Esophagus squamous epithelium (tissue), 5 donors: Measurements from ENCODE around the gene ZG16. TPM values are rescaled to one million over a fixed set of nuclear protein-coding genes. Genes with fewer than 3 reads are reported as not detected.
A peak's percentile ranks its signal among the peaks of the same experiment; 100 is the strongest.
"Not testable (repeated sequence)": the region's sequence is repeated elsewhere in the genome, so short reads cannot be mapped to it uniquely, and the experiment has no call there.

Experiments used
- DNase-seq: peaks from one replicate; lab custom pipeline; 2025; lab: John Stamatoyannopoulos, UW
- H3K27ac ChIP-seq, 4 donors: fragments of 200-600 bp; sonication (generic); one replicate each; pipeline ENCODE4 v1.5.1; 2016 to 2019; ENCODE audit warnings: mild to moderate bottlenecking in 1 of 4
- H3K27me3 ChIP-seq, 4 donors: fragments of 200-600 bp; sonication (generic); 1 replicate in 3 of 4; 2 replicates in 1 of 4; pipeline versions ENCODE4 v1.5.1 to v1.6.0; 2017 to 2021; ENCODE audit warnings: antibody characterized with exemption in 1 of 4
- H3K36me3 ChIP-seq, 3 donors: fragments of 200-600 bp; sonication (generic); one replicate each; pipeline ENCODE4 v1.5.1; 2016 to 2019
- H3K4me1 ChIP-seq, 3 donors: fragments of 200-600 bp; sonication (generic); one replicate each; pipeline ENCODE4 v1.5.1; 2017 to 2019
- H3K4me3 ChIP-seq, 4 donors: fragments of 200-600 bp; sonication (generic); 1 replicate in 3 of 4; 2 replicates in 1 of 4; pipeline ENCODE4 v1.5.1; 2016 to 2019; ENCODE audit warnings: mild to moderate bottlenecking in 2 of 4, moderate library complexity in 1 of 4
- H3K9me3 ChIP-seq, 3 donors: fragments of 200-600 bp; sonication (generic); one replicate each; pipeline ENCODE4 v1.5.1; 2016 to 2019
- POLR2A ChIP-seq, 4 donors: fragments of 450-650 bp; IDR thresholded peaks; one replicate each; pipeline ENCODE4 v1.6.1; 2017; ENCODE audit warnings: antibody characterized with exemption in 4 of 4, mild to moderate bottlenecking in 4 of 4, moderate library complexity in 3 of 4
- WGBS, 2 donors: methylation state at CpG; one replicate each; pipeline ENCODE4 v1.1.5; 2018; 5-methylcytosine and 5-hydroxymethylcytosine counted together
- intact Hi-C: fragments of 100-400 bp; cut with DNase I; formaldehyde crosslinking; loops from one replicate; pipeline ENCODE4 v1.15.0; 2022
- total RNA-seq, 4 donors: library from RNA; depleted of rRNA; stranded (reverse); fragments of >200 nt; gene quantifications; one replicate each; pipeline ENCODE4 v1.1.0, GENCODE V29; 2016
- TF ChIP-seq, protein P1 (sequence below), 6 experiments: fragments of 450-650 bp in 4 of 6; fragments of 200-600 bp in 2 of 6; sonication (generic) in 2 of 6; IDR thresholded peaks; one replicate each; pipeline ENCODE4 v1.5.1; 2016 to 2019; ENCODE audit warnings: antibody characterized with exemption in 6 of 6, mild to moderate bottlenecking in 4 of 6, moderate library complexity in 4 of 6
- donor health status: DM: yes; HTN: yes; CAD: no.

Gene ZG16
- total RNA-seq, 4 donors from 2014 or later, result not detected

DNA sequence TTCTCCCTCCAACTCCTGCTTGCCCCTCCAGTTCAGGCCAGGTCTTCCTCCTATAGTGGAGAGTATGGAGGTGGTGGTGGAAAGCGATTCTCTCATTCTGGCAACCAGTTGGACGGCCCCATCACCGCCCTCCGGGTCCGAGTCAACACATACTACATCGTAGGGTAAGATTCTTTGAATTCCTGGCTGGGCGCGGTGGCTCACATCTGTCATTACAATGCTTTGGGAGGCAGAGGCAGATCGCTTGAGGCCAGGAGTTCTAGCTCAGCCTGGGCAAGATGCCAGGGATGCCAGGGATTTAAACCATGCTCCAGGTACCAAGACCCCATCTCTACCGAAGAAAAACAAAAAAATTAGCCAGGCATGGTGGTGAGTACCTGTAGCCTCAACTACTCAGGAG, 1.4 kb downstream of the ZG16 start:
- no peaks in the 10 kb centered on the region for H3K9me3 ChIP-seq
- H3K4me3 ChIP-seq, result no peak overlapping the region
- no peaks in the 10 kb centered on the region for H3K36me3 ChIP-seq
- no peak for TF ChIP-seq POLR2A (IDR thresholded peaks at IDR 0.05)
- TF ChIP-seq, protein P1, sequence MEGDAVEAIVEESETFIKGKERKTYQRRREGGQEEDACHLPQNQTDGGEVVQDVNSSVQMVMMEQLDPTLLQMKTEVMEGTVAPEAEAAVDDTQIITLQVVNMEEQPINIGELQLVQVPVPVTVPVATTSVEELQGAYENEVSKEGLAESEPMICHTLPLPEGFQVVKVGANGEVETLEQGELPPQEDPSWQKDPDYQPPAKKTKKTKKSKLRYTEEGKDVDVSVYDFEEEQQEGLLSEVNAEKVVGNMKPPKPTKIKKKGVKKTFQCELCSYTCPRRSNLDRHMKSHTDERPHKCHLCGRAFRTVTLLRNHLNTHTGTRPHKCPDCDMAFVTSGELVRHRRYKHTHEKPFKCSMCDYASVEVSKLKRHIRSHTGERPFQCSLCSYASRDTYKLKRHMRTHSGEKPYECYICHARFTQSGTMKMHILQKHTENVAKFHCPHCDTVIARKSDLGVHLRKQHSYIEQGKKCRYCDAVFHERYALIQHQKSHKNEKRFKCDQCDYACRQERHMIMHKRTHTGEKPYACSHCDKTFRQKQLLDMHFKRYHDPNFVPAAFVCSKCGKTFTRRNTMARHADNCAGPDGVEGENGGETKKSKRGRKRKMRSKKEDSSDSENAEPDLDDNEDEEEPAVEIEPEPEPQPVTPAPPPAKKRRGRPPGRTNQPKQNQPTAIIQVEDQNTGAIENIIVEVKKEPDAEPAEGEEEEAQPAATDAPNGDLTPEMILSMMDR (IDR thresholded peaks at IDR 0.05), result no peak
- intact Hi-C loops, result no loop called here
- WGBS, 2 donors, result 51 to 52% methylated on average over 7 to 8 of the region's 10 CpGs
- no peak overlapping the region for H3K27ac ChIP-seq
- no peak for DNase-seq
- peaks cover 0 to 8% (median 4%) of the 10 kb centered on the region in 3 donors for H3K4me1 ChIP-seq
- peaks cover 0 to 20% (median 0%) of the 10 kb centered on the region in 4 donors for H3K27me3 ChIP-seq

DNA sequence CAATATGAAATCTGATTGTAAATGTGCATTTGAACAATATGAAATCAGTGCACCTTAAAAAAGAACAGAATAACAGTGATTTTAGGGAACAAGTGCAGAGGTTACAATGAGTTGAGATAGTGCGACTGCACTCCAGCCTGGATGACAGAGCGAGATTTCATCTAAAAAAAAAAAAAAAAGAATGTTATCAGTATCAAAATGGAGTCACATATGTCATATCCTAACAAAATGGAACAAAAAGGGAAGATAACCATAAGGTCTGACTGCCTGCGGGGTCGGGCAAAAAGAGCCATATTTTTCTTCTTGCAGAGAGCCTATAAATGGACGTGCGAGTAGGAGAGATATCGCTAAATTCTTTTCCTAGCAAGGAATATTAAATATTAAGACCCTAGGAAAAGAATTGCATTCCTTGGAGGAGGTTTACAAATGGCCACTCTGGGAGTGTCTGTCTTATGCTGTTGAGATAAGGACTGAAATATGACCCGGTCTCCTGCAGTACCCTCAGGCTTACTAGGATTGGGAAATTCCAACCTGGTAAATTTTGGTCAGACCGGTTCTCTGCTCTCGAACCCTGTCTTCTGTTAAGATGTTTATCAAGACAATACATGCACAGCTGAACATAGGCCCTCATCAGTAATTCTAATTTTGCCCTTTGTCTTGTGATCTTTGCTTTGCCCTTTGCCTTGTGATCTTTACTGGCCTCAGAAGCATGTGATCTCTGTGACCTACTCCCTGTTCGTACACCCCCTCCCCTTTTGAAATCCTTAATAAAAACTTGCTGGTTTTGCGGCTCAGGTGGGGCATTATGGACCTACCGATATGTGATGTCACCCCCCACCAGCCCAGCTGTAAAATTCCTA, 5.3 kb downstream of the ZG16 start:
- H3K27ac ChIP-seq, H3K36me3 ChIP-seq, DNase-seq, H3K4me3 ChIP-seq, H3K9me3 ChIP-seq: not testable (repeated sequence)
- H3K4me1 ChIP-seq, result peaks cover 4 to 22% (median 9%) of the 10 kb centered on the region in 3 donors
- WGBS, 2 donors, result 68 to 75% methylated on average over 13 of the region's 13 CpGs
- H3K27me3 ChIP-seq, result peaks cover 0 to 17% (median 0%) of the 10 kb centered on the region in 4 donors
- intact Hi-C loops, result loop anchor here (5.0 kb wide), 1 partner anchor 66 kb away; no protein-coding TSS in a partner anchor

DNA sequence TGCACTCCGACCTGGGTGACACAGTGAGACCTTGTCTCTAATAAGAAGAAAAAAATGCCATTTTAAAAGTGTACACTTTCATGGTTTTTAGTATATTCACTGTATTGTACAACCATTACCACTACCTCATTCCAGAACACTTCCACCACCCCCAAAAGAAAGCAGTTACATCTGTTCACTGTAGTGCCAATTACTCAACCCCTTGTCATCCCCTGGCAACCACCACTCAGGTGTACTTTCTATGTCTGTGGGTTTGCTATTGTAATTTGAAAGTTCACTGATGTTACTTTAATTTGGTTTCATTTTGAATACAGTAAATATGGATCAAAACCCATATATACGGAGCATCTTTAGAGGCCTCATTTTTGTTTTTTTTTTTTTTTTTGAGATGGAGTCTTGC, 6.1 kb downstream of the ZG16 start:
- H3K27ac ChIP-seq, result no peak overlapping the region
- no peak for DNase-seq
- intact Hi-C loops, result loop anchor here (5.0 kb wide), 1 partner anchor 67 kb away; no protein-coding TSS in a partner anchor
- 80 to 88% methylated on average over 2 of the region's 2 CpGs for WGBS, 2 donors
- peaks cover 4 to 22% (median 9%) of the 10 kb centered on the region in 3 donors for H3K4me1 ChIP-seq
- no peaks in the 10 kb centered on the region for H3K36me3 ChIP-seq
- no peaks in the 10 kb centered on the region for H3K9me3 ChIP-seq
- no peak for TF ChIP-seq POLR2A (IDR thresholded peaks at IDR 0.05)
- TF ChIP-seq, protein P1 (IDR thresholded peaks at IDR 0.05), result no peak
- peaks cover 0 to 13% (median 0%) of the 10 kb centered on the region in 4 donors for H3K27me3 ChIP-seq
- no peak overlapping the region for H3K4me3 ChIP-seq

DNA sequence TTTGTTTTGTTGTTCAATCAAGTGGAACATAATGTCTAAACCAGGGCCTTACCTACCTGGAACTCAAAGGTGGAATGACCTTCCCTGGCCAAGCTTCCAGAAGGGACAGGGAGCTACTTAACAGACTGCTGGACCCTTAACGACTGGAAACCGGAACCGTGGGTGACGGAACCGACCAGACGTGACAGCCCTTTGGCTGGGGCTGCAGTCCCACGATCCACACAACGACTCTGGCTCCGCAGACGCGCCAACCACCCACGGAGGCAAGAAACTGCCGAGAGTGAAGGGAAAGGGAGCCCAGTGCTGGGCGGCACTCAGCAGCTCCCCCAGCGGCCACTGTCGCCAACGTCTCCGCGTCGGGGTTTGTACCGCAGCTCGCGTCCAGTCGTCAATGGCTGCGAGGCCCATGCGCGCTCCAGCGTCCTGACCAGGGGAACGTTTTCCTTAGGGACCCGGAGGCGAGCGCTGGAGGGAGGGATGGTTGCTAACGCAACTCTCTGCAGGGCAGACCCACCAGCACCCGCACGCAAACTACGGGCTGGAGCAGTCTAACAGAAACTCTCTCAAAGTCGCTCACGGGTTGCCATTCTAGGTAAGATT, 6.9 kb downstream of the ZG16 start:
- Histone ChIP-seq H3K36me3 (no peaks in the 10 kb centered on the region), H3K9me3 (no peaks in the 10 kb centered on the region), H3K27me3 (peaks cover 0 to 5% (median 0%) of the 10 kb centered on the region in 4 donors), H3K4me1 (peaks cover 7 to 29% (median 14%) of the 10 kb centered on the region in 3 donors), H3K27ac (peak overlapping the region in 1 of 4 donors; percentile 23), H3K4me3 (peak overlapping the region; percentile 4 to 45 (median 28))
- WGBS, 2 donors, result 22 to 44% methylated on average over 12 to 19 of the region's 38 CpGs
- no peak for DNase-seq
- intact Hi-C loops, result loop anchor here (5.0 kb wide), 1 partner anchor 68 kb away; no protein-coding TSS in a partner anchor
- no peak for TF ChIP-seq POLR2A (IDR thresholded peaks at IDR 0.05)
- TF ChIP-seq, protein P1 (IDR thresholded peaks at IDR 0.05), result peak; percentile 49 to 83 (median 72)

DNA sequence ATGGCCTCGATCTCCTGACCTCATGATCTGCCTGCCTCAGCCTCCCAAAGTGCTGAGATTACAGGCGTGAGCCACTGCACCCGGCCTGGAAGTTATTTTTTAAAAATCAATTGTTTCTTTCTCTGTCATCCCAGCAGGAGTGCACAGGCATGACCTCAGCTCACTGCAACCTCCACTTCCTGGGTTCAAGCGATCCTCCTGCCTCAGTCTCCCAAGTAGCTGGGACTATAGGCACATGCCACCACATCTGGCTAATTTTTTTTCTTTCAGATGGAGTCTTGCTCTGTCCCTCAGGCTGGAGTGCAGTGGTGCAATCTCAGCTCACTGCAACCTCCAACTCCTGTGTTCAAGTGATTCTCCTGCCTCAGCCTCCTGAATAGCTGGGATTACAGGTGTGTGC, 9.1 kb downstream of the ZG16 start:
- H3K9me3 ChIP-seq, H3K36me3 ChIP-seq, intact Hi-C loops, DNase-seq, H3K27ac ChIP-seq, H3K4me3 ChIP-seq, H3K27me3 ChIP-seq: not testable (repeated sequence)
- 81 to 84% methylated on average over 3 to 4 of the region's 4 CpGs for WGBS, 2 donors
- H3K4me1 ChIP-seq, result peaks cover 17 to 45% (median 26%) of the 10 kb centered on the region in 3 donors

DNA sequence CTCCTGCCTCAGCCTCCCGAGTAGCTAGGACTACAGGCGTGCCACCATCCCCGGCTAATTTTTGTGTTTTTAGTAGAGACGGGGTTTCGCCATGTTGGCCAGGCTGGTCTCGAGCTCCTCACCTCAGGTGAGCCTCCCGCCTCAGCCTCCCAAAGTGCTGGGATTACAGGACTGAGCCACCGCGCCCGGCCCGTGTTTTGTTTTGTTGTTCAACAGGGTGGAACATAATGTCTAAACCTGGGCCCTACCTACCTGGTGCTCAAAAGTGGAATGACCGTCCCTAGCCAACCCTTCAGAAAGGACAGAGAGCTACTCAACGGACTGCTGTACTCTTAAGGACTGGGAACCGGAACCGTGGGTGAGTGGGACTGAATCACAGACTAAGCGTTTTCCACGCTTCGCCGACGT, 11.7 kb downstream of the ZG16 start:
- no peaks in the 10 kb centered on the region for H3K9me3 ChIP-seq
- intact Hi-C loops, result no loop called here
- 46 to 56% methylated on average over 5 to 20 of the region's 20 CpGs for WGBS, 2 donors

More for the DNA sequence above, 11.7 kb downstream of the ZG16 start:
- peaks cover 13 to 46% (median 25%) of the 10 kb centered on the region in 3 donors for H3K4me1 ChIP-seq
- peak overlapping the region; percentile 80 to 92 (median 90) for H3K27ac ChIP-seq
- TF ChIP-seq, protein P1 (IDR thresholded peaks at IDR 0.05), result no peak
- TF ChIP-seq POLR2A (IDR thresholded peaks at IDR 0.05), result no peak
- H3K27me3 ChIP-seq, result no peaks in the 10 kb centered on the region
- peak overlapping the region; percentile 66 to 88 (median 80) for H3K4me3 ChIP-seq
- no peak for DNase-seq
- H3K36me3 ChIP-seq, result no peaks in the 10 kb centered on the region
